ENCODE results near the gene ZDHHC14.
A peak's percentile ranks its signal among the peaks of the same experiment; 100 is the strongest.

The ZDHHC14 gene

DNA sequence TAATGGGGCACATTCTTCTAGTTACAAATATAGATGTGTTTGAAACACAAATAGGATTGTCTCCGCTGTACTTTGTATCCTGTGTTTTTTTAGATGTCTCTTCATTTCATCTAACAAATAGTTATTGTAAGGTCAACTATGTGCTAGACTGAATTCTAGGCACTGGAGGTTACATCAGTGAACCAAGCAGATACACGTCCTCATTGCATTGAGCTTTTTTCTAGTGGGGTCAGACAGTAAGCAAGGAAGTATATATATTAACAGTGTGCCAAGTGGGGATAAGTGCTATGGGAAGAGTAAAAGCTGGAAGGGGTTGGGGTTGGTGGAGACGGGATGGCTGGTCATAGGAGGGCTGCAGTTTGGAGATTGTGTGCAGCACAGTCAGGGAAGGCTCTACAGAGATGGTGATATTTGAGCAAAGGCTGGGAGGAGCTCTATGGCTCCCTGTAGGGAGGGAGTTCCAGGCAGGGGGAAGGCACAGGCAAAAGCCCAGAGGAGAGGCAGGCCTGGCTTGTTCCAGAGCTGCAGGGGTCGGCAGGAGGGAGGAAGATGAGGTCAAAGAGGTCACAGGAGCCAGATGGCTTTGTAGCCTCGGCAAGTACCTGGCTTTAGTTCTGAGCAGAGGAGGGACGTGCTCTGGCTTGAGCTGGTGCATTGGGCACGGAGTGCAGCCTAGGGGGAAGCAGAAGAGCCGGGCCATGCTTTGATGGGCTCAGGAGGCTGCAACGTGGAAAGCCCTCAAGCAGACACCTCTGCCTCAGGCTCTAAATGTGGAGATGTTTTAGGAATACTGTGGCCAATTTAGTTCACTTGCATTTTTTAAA lies 152.3 kb downstream of the ZDHHC14 start:
- Histone ChIP-seq H3K36me3 (ENCODE audit: insufficient read depth) (no peaks in the 10 kb centered on the region), H2AFZ (ENCODE audit: low read depth) (no peak overlapping the region), H3K27ac (no peak overlapping the region), H4K20me1 (ENCODE audit: insufficient read depth) (no peaks in the 10 kb centered on the region), H3K4me2 (no peak overlapping the region), H3K27me3 (ENCODE audit: insufficient read depth, low read depth) (no peaks in the 10 kb centered on the region), H3K9ac (no peak overlapping the region), H3K4me3 (IDR thresholded peaks at IDR 0.05; ENCODE audit: insufficient read depth, low read depth, low read length) (no peak overlapping the region), H3K79me2 (ENCODE audit: insufficient read depth, low read depth) (no peaks in the 10 kb centered on the region), H3K4me1 (ENCODE audit: low read depth, poor library complexity, severe bottlenecking) (peaks cover 10% of the 10 kb centered on the region)
- TF ChIP-seq, protein P1, sequence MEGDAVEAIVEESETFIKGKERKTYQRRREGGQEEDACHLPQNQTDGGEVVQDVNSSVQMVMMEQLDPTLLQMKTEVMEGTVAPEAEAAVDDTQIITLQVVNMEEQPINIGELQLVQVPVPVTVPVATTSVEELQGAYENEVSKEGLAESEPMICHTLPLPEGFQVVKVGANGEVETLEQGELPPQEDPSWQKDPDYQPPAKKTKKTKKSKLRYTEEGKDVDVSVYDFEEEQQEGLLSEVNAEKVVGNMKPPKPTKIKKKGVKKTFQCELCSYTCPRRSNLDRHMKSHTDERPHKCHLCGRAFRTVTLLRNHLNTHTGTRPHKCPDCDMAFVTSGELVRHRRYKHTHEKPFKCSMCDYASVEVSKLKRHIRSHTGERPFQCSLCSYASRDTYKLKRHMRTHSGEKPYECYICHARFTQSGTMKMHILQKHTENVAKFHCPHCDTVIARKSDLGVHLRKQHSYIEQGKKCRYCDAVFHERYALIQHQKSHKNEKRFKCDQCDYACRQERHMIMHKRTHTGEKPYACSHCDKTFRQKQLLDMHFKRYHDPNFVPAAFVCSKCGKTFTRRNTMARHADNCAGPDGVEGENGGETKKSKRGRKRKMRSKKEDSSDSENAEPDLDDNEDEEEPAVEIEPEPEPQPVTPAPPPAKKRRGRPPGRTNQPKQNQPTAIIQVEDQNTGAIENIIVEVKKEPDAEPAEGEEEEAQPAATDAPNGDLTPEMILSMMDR (conservative IDR thresholded peaks at IDR 0.05; ENCODE audit: low read depth, low read length), result no peak

DNA sequence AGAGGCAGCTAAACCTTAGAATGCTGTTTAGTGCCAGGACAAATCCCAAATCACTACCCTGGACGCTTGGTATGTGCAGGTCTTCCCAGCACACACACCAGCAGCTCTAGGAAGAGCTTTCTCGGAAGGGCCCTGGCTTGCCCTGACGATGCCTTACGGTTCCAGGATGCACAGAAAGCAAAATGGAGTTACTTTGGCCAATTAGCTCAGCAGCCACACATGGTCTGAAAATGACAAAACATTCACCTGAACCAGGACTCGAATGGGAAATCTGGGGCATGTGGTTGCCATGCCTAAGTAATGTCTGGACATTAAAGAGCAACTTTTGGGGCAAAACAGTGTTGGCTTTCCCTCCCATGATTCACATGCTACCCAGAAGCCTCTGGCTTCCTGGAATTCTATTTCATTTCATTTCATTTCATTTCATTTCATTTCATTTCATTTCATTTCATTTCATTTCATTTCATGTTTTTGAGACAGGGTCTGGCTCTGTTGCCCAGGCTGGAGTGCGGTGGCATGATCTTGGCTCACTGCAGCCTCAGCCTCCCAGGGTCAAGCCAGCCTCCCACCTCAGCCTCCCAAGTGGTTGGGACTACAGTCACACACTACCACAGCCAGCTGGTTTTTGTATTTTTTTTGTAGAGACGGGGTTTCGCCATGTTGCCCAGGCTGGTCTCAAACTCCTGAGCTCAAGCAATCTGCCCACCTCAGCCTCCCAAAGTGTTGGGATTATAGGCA lies 153.3 kb downstream of the ZDHHC14 start:
- no peak overlapping the region for H3K4me2 ChIP-seq
- TF ChIP-seq, protein P1 (conservative IDR thresholded peaks at IDR 0.05; ENCODE audit: low read depth, low read length), result no peak
- H3K27me3 ChIP-seq (ENCODE audit: insufficient read depth, low read depth), result no peaks in the 10 kb centered on the region
- no peak overlapping the region for H3K9ac ChIP-seq
- H2AFZ ChIP-seq (ENCODE audit: low read depth), result no peak overlapping the region
- peaks cover 10% of the 10 kb centered on the region for H3K4me1 ChIP-seq (ENCODE audit: low read depth, poor library complexity, severe bottlenecking)
- H3K4me3 ChIP-seq (IDR thresholded peaks at IDR 0.05; ENCODE audit: insufficient read depth, low read depth, low read length), result no peak overlapping the region
- no peaks in the 10 kb centered on the region for H4K20me1 ChIP-seq (ENCODE audit: insufficient read depth)
- no peak overlapping the region for H3K27ac ChIP-seq
- no peaks in the 10 kb centered on the region for H3K36me3 ChIP-seq (ENCODE audit: insufficient read depth)
- no peaks in the 10 kb centered on the region for H3K79me2 ChIP-seq (ENCODE audit: insufficient read depth, low read depth)

DNA sequence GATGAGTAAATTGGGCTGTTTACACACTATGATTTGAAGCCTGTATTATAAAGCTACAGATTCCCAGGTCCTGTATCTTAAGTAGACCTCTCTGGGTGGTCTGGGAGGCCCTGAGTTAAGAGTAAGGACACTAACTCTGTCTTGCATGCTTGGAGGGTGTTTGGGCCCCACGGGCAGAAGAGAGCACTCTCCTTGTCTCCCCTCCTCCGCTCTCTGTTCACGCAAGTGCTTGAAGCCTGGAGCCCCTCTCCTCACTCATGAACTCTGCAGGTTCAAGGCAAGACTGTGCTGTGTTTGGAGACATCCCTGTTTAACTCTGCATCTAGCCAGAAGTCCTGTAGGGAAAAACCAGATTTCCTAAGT lies 154.0 kb downstream of the ZDHHC14 start:
- no peak overlapping the region for H3K4me2 ChIP-seq

DNA sequence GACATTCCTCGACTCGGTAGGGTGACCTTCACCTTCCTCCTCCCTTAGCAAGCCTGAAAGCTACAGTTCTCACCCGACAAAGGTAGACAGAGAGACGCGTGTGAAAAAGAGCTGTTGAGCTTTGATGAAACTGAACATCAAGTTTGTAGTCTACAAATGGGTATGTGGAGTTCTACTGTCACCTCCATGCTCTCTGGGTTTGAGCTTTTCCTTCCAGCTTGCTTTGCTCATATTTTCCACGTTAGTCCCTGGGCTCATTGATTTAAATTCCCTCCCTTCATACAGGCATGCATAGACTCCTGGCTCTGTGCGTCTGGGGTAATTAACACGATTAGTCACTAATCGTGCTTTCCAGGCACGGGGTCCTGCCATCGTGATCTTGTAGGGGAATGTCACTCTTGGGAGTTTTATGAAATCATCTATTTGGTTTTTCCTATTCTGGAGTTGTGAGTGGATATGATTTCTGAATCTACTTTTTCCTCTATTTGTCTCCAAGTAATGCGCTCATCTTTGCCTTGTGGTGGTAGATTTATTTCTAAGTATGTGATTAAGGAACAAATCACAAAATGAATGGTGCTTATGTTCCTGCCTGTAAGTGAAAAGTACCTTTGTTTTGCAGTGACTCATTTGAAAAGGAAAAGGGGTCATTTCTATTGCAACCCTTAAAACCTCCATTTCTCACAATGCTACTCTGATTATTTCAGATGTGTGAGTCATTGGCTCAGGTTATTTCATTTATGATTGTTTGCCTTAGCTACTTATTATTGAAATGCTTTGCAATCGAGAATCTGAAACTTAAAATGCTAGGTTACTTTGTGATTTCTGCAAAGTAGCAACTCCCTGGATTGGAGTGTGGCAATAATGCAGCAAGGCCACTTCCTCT lies 154.6 kb downstream of the ZDHHC14 start:
- no peaks in the 10 kb centered on the region for H3K27me3 ChIP-seq (ENCODE audit: insufficient read depth, low read depth)
- H3K79me2 ChIP-seq (ENCODE audit: insufficient read depth, low read depth), result no peaks in the 10 kb centered on the region
- H2AFZ ChIP-seq (ENCODE audit: low read depth), result no peak overlapping the region
- no peaks in the 10 kb centered on the region for H3K36me3 ChIP-seq (ENCODE audit: insufficient read depth)
- H3K27ac ChIP-seq, result no peak overlapping the region
- no peak overlapping the region for H3K4me3 ChIP-seq (IDR thresholded peaks at IDR 0.05; ENCODE audit: insufficient read depth, low read depth, low read length)
- H4K20me1 ChIP-seq (ENCODE audit: insufficient read depth), result no peaks in the 10 kb centered on the region
- TF ChIP-seq, protein P1 (conservative IDR thresholded peaks at IDR 0.05; ENCODE audit: low read depth, low read length), result no peak
- H3K9ac ChIP-seq, result no peak overlapping the region
- peaks cover 10% of the 10 kb centered on the region for H3K4me1 ChIP-seq (ENCODE audit: low read depth, poor library complexity, severe bottlenecking)
- 0 out of 2 replicates have a peak overlapping the region, but pooled peaks have one; percentile 3 for H3K4me2 ChIP-seq

More for the DNA sequence above, 154.0 kb downstream of the ZDHHC14 start:
- Histone ChIP-seq H3K27ac (no peak overlapping the region), H3K27me3 (ENCODE audit: insufficient read depth, low read depth) (no peaks in the 10 kb centered on the region), H3K36me3 (ENCODE audit: insufficient read depth) (no peaks in the 10 kb centered on the region), H3K4me3 (IDR thresholded peaks at IDR 0.05; ENCODE audit: insufficient read depth, low read depth, low read length) (no peak overlapping the region), H2AFZ (ENCODE audit: low read depth) (no peak overlapping the region), H3K79me2 (ENCODE audit: insufficient read depth, low read depth) (no peaks in the 10 kb centered on the region), H4K20me1 (ENCODE audit: insufficient read depth) (no peaks in the 10 kb centered on the region), H3K9ac (no peak overlapping the region), H3K4me1 (ENCODE audit: low read depth, poor library complexity, severe bottlenecking) (peaks cover 10% of the 10 kb centered on the region)
- TF ChIP-seq, protein P1 (conservative IDR thresholded peaks at IDR 0.05; ENCODE audit: low read depth, low read length), result no peak
